NB4 (cell line): ENCODE measurements around the gene NELL1.

Experiments
- MYC ChIP-seq: IDR thresholded peaks from 2 replicates; pipeline ENCODE4 v1.6.1; 2011; ENCODE audit warnings: low read depth, low read length
- TF ChIP-seq, protein P1 (sequence below): IDR thresholded peaks from one replicate; pipeline ENCODE4 v1.5.1; 2012; ENCODE audit warnings: low read depth, low read length

GRCh38 chr11:21059879-21060278 is 390.5 kb downstream of the NELL1 start:
- TF ChIP-seq, protein P1, sequence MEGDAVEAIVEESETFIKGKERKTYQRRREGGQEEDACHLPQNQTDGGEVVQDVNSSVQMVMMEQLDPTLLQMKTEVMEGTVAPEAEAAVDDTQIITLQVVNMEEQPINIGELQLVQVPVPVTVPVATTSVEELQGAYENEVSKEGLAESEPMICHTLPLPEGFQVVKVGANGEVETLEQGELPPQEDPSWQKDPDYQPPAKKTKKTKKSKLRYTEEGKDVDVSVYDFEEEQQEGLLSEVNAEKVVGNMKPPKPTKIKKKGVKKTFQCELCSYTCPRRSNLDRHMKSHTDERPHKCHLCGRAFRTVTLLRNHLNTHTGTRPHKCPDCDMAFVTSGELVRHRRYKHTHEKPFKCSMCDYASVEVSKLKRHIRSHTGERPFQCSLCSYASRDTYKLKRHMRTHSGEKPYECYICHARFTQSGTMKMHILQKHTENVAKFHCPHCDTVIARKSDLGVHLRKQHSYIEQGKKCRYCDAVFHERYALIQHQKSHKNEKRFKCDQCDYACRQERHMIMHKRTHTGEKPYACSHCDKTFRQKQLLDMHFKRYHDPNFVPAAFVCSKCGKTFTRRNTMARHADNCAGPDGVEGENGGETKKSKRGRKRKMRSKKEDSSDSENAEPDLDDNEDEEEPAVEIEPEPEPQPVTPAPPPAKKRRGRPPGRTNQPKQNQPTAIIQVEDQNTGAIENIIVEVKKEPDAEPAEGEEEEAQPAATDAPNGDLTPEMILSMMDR, result no peak
- no peak for TF ChIP-seq MYC
